ENCODE measurements around the gene NLGN1.

The NLGN1 gene

GRCh38 chr3:173799060-173799816 lies 401.7 kb downstream of the NLGN1 start:
- Histone ChIP-seq H3K36me3 (ENCODE audit: control insufficient read depth, insufficient read depth, low read length) (no peaks in the 10 kb centered on the region), H3K4me3 (replicated peaks; ENCODE audit: low read depth, low read length) (no peak overlapping the region), H3K27me3 (replicated peaks; ENCODE audit: control insufficient read depth, insufficient read depth, low read length) (no peaks in the 10 kb centered on the region)
- DNase-seq (ENCODE audit: extremely low read depth, insufficient read length) = no peak
- no peak for TF ChIP-seq CTCF (IDR thresholded peaks at IDR 0.05; ENCODE audit: insufficient read depth, low read length, poor library complexity, severe bottlenecking)

GRCh38 chr3:173800154-173800553 lies 402.6 kb downstream of the NLGN1 start:
- no peak for TF ChIP-seq CTCF (IDR thresholded peaks at IDR 0.05; ENCODE audit: insufficient read depth, low read length, poor library complexity, severe bottlenecking)
- DNase-seq (ENCODE audit: extremely low read depth, insufficient read length) = no peak
- no peaks in the 10 kb centered on the region for H3K36me3 ChIP-seq (ENCODE audit: control insufficient read depth, insufficient read depth, low read length)
- H3K27me3 ChIP-seq (replicated peaks; ENCODE audit: control insufficient read depth, insufficient read depth, low read length) = no peaks in the 10 kb centered on the region
- no peak overlapping the region for H3K4me3 ChIP-seq (replicated peaks; ENCODE audit: low read depth, low read length)

DNA sequence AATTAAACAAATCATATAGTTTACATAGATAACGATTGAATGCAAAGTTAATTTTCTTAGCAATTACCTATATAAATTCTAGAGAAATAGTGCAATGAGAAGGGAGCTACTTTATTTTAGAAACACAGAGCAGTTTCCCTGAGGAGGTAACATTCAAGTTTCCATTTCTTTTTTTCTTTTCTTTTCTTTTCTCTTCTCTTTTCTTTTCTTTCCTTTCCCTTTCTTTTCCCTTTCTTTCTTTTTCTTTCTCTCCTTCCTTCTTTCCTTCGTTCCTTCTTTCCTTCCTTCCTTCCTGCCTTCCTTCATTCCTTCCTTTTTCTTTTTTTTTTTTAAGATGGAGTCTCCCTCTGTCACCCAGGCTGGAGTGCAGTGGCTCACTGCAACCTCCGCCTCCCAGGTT lies 417.3 kb downstream of the NLGN1 start:
- H3K4me3 ChIP-seq (replicated peaks; ENCODE audit: low read depth, low read length) = no peak overlapping the region
- H3K36me3 ChIP-seq (ENCODE audit: control insufficient read depth, insufficient read depth, low read length) = no peaks in the 10 kb centered on the region
- DNase-seq (ENCODE audit: extremely low read depth, insufficient read length) = no peak
- H3K27me3 ChIP-seq (replicated peaks; ENCODE audit: control insufficient read depth, insufficient read depth, low read length) = no peaks in the 10 kb centered on the region
- no peak for TF ChIP-seq CTCF (IDR thresholded peaks at IDR 0.05; ENCODE audit: insufficient read depth, low read length, poor library complexity, severe bottlenecking)

GRCh38 chr3:173819368-173819767 lies 421.8 kb downstream of the NLGN1 start:
- DNase-seq (ENCODE audit: extremely low read depth, insufficient read length) = no peak
- Histone ChIP-seq H3K36me3 (ENCODE audit: control insufficient read depth, insufficient read depth, low read length) (no peaks in the 10 kb centered on the region), H3K27me3 (replicated peaks; ENCODE audit: control insufficient read depth, insufficient read depth, low read length) (no peaks in the 10 kb centered on the region), H3K4me3 (replicated peaks; ENCODE audit: low read depth, low read length) (no peak overlapping the region)
- no peak for TF ChIP-seq CTCF (IDR thresholded peaks at IDR 0.05; ENCODE audit: insufficient read depth, low read length, poor library complexity, severe bottlenecking)

DNA sequence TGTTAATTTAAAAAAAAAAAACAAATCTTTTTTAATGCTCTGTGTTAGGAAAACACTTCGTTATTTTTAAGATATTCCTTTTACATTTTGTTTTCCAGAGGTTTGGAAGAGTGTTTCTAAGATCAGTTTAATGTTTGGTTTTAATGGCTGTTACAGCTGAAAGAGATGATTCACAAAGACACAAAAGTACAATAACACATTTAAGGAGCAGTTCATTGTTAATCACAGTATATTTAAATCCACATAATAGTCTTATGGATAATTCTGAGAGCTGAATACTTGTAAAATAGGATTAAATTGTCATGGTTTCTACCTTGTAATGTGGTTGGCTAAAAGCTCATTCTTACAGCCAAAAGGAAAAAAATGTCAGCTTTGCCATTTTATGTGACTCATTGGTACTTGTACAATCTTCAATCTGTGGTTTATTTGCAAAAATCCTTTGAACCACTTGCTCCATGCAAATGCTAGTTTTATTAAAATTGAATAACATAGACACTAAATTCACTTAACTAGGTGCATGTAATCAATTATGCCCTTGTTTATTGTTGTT lies 426.4 kb downstream of the NLGN1 start:
- no peak for DNase-seq (ENCODE audit: extremely low read depth, insufficient read length)
- Histone ChIP-seq H3K27me3 (replicated peaks; ENCODE audit: control insufficient read depth, insufficient read depth, low read length) (no peaks in the 10 kb centered on the region), H3K4me3 (replicated peaks; ENCODE audit: low read depth, low read length) (no peak overlapping the region), H3K36me3 (ENCODE audit: control insufficient read depth, insufficient read depth, low read length) (no peaks in the 10 kb centered on the region)
- TF ChIP-seq CTCF (IDR thresholded peaks at IDR 0.05; ENCODE audit: insufficient read depth, low read length, poor library complexity, severe bottlenecking) = no peak

Data from GM06990 (cell line).